Activated T-helper 1 cell treated with anti-CD3 and anti-CD28 coated beads, Interleukin-2, amount 50 U/mL, for 16 hours (primary cell): Measurements from ENCODE around the gene NTN4.
"Not testable (repeated sequence)": the region's sequence is repeated elsewhere in the genome, so short reads cannot be mapped to it uniquely, and the experiment has no call there.

ENCODE experiments used
- DNase-seq, 2 donors: peaks; one replicate each; pipeline ENCODE4 v3.0.0-alpha.2; 2020; ENCODE audit warnings: low read depth in 1 of 2, low spot score in 1 of 2

Gene NTN4

GRCh38 chr12:95790033-95790916 is at the start of gene NTN4:
TSS of gene NTN4 (minus strand) at chr12:95790764. CDS start at chr12:95790309, 455 bp downstream.
- no peak for DNase-seq

- DNase-seq = no peak
These were observed 47.6 kb upstream of the NTN4 start for GRCh38 chr12:95838125-95838524.

- DNase-seq = no peak
These were observed 46.9 kb upstream of the NTN4 start for GRCh38 chr12:95837240-95838038.

GRCh38 chr12:95836630-95837239 is 46.2 kb upstream of the NTN4 start:
- DNase-seq = no peak

- DNase-seq = no peak
These were observed 45.6 kb upstream of the NTN4 start for GRCh38 chr12:95836185-95836609.

- DNase-seq = no peak
These were observed 44.0 kb upstream of the NTN4 start for GRCh38 chr12:95834572-95834971.

- no peak for DNase-seq
These were observed 39.9 kb upstream of the NTN4 start for GRCh38 chr12:95830335-95831089.

- no peak for DNase-seq
These were observed 38.8 kb upstream of the NTN4 start for GRCh38 chr12:95829395-95829794.

- DNase-seq = no peak
These were observed 29.6 kb upstream of the NTN4 start for GRCh38 chr12:95820096-95820703.

- no peak for DNase-seq
These were observed 25.2 kb upstream of the NTN4 start for GRCh38 chr12:95815632-95816212.

GRCh38 chr12:95812155-95812554 is 21.6 kb upstream of the NTN4 start:
- DNase-seq = not testable (repeated sequence)

GRCh38 chr12:95810411-95810810 is 19.8 kb upstream of the NTN4 start:
- DNase-seq = no peak

GRCh38 chr12:95809000-95809680 is 18.6 kb upstream of the NTN4 start:
- DNase-seq = no peak

- no peak for DNase-seq
These were observed 17.6 kb upstream of the NTN4 start for GRCh38 chr12:95808146-95808545.

- no peak for DNase-seq
These were observed 15.5 kb upstream of the NTN4 start for GRCh38 chr12:95805864-95806671.

GRCh38 chr12:95804291-95804690 is 13.7 kb upstream of the NTN4 start:
- no peak for DNase-seq

GRCh38 chr12:95803817-95804216 is 13.3 kb upstream of the NTN4 start:
- DNase-seq = no peak

GRCh38 chr12:95802482-95803270 is 12.1 kb upstream of the NTN4 start:
- DNase-seq = no peak
